ENCODE measurements around the gene TMIGD3. TPM values are rescaled to one million over a fixed set of nuclear protein-coding genes. Genes with fewer than 3 reads are reported as not detected.

The TMIGD3 gene
- total RNA-seq, 2 experiments from 2014 or later = 0.25 TPM; not detected in 1

- CTCF ChIA-PET = interaction anchor here (0.6 to 1.0 kb wide), 2 partner anchors 9 to 46 kb away, joined by 3 read pairs; partner anchors contain the start of gene OVGP1
- POLR2A ChIA-PET = no interaction called here
These were observed 66.7 kb downstream of the TMIGD3 start for GRCh38 chr1:111436726-111437125.

Other genes with a start within 250 kb of the TMIGD3 start
- gene CHIA, start 212.8 kb downstream of the TMIGD3 start, total RNA-seq = not detected
- under 1 TPM; 0.40 to 0.48 TPM for gene OVGP1, start 75.9 kb downstream of the TMIGD3 start, total RNA-seq
- gene WDR77, start 54.4 kb downstream of the TMIGD3 start, total RNA-seq = 10 to 100 TPM; 75.4 to 78.6 TPM
- gene ATP5PB, start 54.2 kb downstream of the TMIGD3 start, total RNA-seq = 100 to 1,000 TPM; 371 to 373 TPM
- gene C1orf162, start 29.6 kb downstream of the TMIGD3 start, total RNA-seq = 1 to 10 TPM; 1.6 to 1.8 TPM
- not detected for gene ADORA3, start within 50 bp of the TMIGD3 start, total RNA-seq
- 100 to 1,000 TPM; 245 to 248 TPM for gene RAP1A, start 116.2 kb upstream of the TMIGD3 start, total RNA-seq
- gene INKA2, start 235.8 kb upstream of the TMIGD3 start, total RNA-seq = 1 to 10 TPM; 1.5 to 2.2 TPM

Data from activated CD8-positive, alpha-beta memory T cell treated with anti-CD3 and anti-CD28 coated beads for 36 hours (primary cell).